ENCODE data around the gene SUN1. TPM values are rescaled to one million over a fixed set of nuclear protein-coding genes. Genes with fewer than 3 reads are reported as not detected.

Gene SUN1
- total and polyA plus RNA-seq, 2 donors (not counting 1 experiment from before 2014, with no cell fraction given) = 198 to 254 TPM

DNA sequence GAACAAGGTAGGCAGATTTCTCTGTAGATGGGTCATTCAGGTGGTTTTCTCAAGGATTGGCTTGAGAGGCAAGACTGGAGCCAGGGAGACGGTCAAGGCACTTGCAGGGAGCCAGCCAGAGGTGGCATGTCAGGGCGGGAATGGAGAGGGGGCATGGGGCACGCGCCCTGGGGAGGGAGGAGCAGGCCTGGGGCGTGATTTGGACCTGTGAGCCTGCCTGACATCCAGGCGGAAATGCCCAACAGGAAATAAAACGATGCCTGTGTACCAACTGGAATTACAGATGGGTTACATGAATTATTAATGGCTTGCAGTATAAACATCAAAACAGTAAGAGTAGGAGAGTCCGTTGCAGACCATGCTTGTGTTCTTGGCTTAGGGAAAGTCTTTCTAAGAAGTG is 8.6 kb upstream of the SUN1 start:
- POLR2A ChIA-PET = no interaction called here
- 94% methylated on average over 7 of the region's 8 CpGs for WGBS (ENCODE audit: insufficient coverage)
- Histone ChIP-seq H3K79me2 (ENCODE audit: control insufficient read depth, insufficient read depth, low read length) (peaks cover 97% of the 10 kb centered on the region), H3K4me1 (ENCODE audit: control insufficient read depth in 2 of 2, insufficient read depth in 2 of 2, low read length in 2 of 2) (peaks cover under 1 to 6% of the 10 kb centered on the region in 2 donors), H3K9me3 (ENCODE audit: control extremely low read depth in 1 of 3, control insufficient read depth in 2 of 3, insufficient read depth in 1 of 3, low read length in 2 of 3) (no peaks in the 10 kb centered on the region), H4K20me1 (ENCODE audit: control insufficient read depth, insufficient read depth, low read length, poor library complexity, severe bottlenecking) (peaks cover 79% of the 10 kb centered on the region), H3K27ac (ENCODE audit: low read length in 2 of 2) (no peak overlapping the region), H3K4me2 (replicated peaks; ENCODE audit: low read depth, low read length, poor library complexity, severe bottlenecking) (no peak overlapping the region), H3K4me3 (ENCODE audit: control extremely low read depth in 1 of 5, extremely low read depth in 1 of 5, insufficient read depth in 1 of 5, low read depth in 2 of 5, low read length in 4 of 5) (no peak overlapping the region), H3K27me3 (replicated peaks in 1 of 4; ENCODE audit: control extremely low read depth in 1 of 4, control insufficient read depth in 3 of 4, insufficient read depth in 4 of 4, low read length in 3 of 4) (no peaks in the 10 kb centered on the region), H2AFZ (ENCODE audit: insufficient read depth, low read depth, low read length, poor library complexity, severe bottlenecking) (no peak overlapping the region), H3K36me3 (replicated peaks in 1 of 2; ENCODE audit: control extremely low read depth in 1 of 2, control insufficient read depth in 1 of 2, extremely low read depth in 1 of 2, insufficient read depth in 2 of 2, low read length in 1 of 2) (peaks cover 0 to 9% of the 10 kb centered on the region in 2 experiments), H3K9ac (ENCODE audit: low read length) (no peak overlapping the region)
- CTCF ChIA-PET = no interaction called here
- Mint-ChIP-seq H3K4me3 (no peak overlapping the region), H3K9me3 (ENCODE audit: insufficient read depth) (no peaks in the 10 kb centered on the region), H3K27ac (no peak overlapping the region), H3K27me3 (no peaks in the 10 kb centered on the region), H3K4me1 (peaks cover 43% of the 10 kb centered on the region)
- no peak for DNase-seq
- no peak for TF ChIP-seq EZH2 (IDR thresholded peaks at IDR 0.05; ENCODE audit: borderline replicate concordance, insufficient read depth, low read depth, low read length, poor library complexity, severe bottlenecking)
- TF ChIP-seq, protein P1, sequence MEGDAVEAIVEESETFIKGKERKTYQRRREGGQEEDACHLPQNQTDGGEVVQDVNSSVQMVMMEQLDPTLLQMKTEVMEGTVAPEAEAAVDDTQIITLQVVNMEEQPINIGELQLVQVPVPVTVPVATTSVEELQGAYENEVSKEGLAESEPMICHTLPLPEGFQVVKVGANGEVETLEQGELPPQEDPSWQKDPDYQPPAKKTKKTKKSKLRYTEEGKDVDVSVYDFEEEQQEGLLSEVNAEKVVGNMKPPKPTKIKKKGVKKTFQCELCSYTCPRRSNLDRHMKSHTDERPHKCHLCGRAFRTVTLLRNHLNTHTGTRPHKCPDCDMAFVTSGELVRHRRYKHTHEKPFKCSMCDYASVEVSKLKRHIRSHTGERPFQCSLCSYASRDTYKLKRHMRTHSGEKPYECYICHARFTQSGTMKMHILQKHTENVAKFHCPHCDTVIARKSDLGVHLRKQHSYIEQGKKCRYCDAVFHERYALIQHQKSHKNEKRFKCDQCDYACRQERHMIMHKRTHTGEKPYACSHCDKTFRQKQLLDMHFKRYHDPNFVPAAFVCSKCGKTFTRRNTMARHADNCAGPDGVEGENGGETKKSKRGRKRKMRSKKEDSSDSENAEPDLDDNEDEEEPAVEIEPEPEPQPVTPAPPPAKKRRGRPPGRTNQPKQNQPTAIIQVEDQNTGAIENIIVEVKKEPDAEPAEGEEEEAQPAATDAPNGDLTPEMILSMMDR (IDR thresholded peaks at IDR 0.05) = no peak
- intact Hi-C loops (cut with micrococcal nuclease) = no loop called here
- no peak for ATAC-seq (ENCODE audit: low read depth)

GRCh38 chr7:824081-824480 is 8.2 kb upstream of the SUN1 start:
- ChIA-PET CTCF (no interaction called here), POLR2A (no interaction called here)
- WGBS (ENCODE audit: insufficient coverage) = 93% methylated on average over 4 of the region's 7 CpGs
- Histone ChIP-seq H3K79me2 (ENCODE audit: control insufficient read depth, insufficient read depth, low read length) (peaks cover 97% of the 10 kb centered on the region), H3K36me3 (replicated peaks in 1 of 2; ENCODE audit: control extremely low read depth in 1 of 2, control insufficient read depth in 1 of 2, extremely low read depth in 1 of 2, insufficient read depth in 2 of 2, low read length in 1 of 2) (peaks cover 0 to 9% of the 10 kb centered on the region in 2 experiments), H3K4me3 (ENCODE audit: control extremely low read depth in 1 of 5, extremely low read depth in 1 of 5, insufficient read depth in 1 of 5, low read depth in 2 of 5, low read length in 4 of 5) (no peak overlapping the region), H3K27me3 (replicated peaks in 1 of 4; ENCODE audit: control extremely low read depth in 1 of 4, control insufficient read depth in 3 of 4, insufficient read depth in 4 of 4, low read length in 3 of 4) (no peaks in the 10 kb centered on the region), H4K20me1 (ENCODE audit: control insufficient read depth, insufficient read depth, low read length, poor library complexity, severe bottlenecking) (peaks cover 80% of the 10 kb centered on the region), H3K27ac (ENCODE audit: low read length in 2 of 2) (no peak overlapping the region), H3K4me1 (ENCODE audit: control insufficient read depth in 2 of 2, insufficient read depth in 2 of 2, low read length in 2 of 2) (peaks cover 0 to 6% of the 10 kb centered on the region in 2 donors), H2AFZ (ENCODE audit: insufficient read depth, low read depth, low read length, poor library complexity, severe bottlenecking) (no peak overlapping the region), H3K9me3 (ENCODE audit: control extremely low read depth in 1 of 3, control insufficient read depth in 2 of 3, insufficient read depth in 1 of 3, low read length in 2 of 3) (no peaks in the 10 kb centered on the region), H3K9ac (ENCODE audit: low read length) (no peak overlapping the region), H3K4me2 (replicated peaks; ENCODE audit: low read depth, low read length, poor library complexity, severe bottlenecking) (no peak overlapping the region)
- intact Hi-C loops (cut with micrococcal nuclease) = no loop called here
- no peak overlapping the region for H3K27ac Mint-ChIP-seq
- ATAC-seq (ENCODE audit: low read depth) = no peak
- DNase-seq = no peak
- TF ChIP-seq EZH2 (IDR thresholded peaks at IDR 0.05; ENCODE audit: borderline replicate concordance, insufficient read depth, low read depth, low read length, poor library complexity, severe bottlenecking) = no peak
- TF ChIP-seq, protein P1 (IDR thresholded peaks at IDR 0.05) = no peak
- H3K4me1 Mint-ChIP-seq = peaks cover 45% of the 10 kb centered on the region
- H3K4me3 Mint-ChIP-seq = no peak overlapping the region
- H3K27me3 Mint-ChIP-seq = no peaks in the 10 kb centered on the region
- no peaks in the 10 kb centered on the region for H3K9me3 Mint-ChIP-seq (ENCODE audit: insufficient read depth)
